Measurements from ENCODE around the gene ANKRD53.
"Not testable (repeated sequence)": the region's sequence is repeated elsewhere in the genome, so short reads cannot be mapped to it uniquely, and the experiment has no call there.

Gene ANKRD53

DNA sequence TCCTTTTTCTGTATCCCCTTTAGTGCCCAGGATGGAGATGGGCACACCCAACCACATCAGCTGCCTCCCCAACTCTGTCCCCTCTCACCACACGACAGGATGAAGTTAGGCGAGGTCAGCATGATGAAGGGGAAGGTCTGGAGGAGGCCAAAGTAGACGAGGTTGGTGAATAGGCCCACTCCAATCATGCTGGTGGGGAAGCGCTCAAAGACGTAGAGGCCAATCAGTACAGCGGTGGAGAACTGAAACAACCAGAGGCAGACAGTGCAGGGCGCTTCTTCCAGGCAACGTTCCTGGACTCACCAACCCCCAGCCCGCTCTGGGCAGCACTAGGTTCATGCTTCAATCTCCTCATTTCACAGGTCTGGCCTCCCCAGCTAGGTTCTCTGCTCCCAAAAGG is 13.3 kb downstream of the ANKRD53 start:
- DNase-seq = no peak

DNA sequence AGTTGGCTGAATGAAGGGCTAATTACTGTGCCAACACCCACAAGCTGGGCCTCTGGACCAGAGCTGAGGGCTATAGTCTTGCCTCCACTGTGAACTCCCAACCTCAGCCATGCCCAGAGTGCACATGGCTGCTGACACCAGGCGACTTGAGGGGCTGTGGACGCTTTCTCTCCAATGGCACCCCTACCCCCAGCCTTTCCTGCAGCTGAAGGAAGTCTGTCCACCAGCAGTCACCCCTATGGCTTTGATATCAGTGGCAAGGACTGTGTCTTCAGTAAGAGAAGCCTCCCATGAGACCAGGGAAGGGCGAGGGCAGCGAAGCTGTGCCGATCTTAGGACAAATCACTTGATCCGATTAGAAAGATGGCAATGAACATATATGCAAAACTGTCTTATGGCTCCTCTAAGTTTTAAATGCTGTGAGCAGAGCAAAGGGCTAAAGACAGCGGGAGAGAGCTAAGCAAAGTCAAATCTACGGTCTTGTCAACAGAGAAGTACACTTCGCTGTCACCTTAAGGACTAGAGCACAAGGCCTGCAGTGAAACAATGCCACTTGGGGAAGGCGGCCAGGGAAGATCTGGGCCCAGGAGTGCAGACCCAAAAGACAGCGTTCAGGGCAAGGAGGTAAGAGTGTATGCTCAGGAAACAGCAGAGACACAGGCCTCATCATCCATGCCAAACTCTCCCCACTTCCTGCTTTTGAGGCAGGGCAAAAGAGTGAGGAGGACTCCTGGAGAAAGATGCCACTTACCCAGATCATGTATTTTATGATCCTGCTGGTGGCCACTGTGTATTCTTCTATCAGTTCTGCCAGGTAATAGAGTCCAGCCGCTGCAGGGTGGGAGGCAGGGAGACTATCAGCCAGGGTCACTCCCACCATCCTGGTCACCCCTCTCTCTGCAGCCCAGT is 14.8 kb downstream of the ANKRD53 start:
- no peak for DNase-seq

DNA sequence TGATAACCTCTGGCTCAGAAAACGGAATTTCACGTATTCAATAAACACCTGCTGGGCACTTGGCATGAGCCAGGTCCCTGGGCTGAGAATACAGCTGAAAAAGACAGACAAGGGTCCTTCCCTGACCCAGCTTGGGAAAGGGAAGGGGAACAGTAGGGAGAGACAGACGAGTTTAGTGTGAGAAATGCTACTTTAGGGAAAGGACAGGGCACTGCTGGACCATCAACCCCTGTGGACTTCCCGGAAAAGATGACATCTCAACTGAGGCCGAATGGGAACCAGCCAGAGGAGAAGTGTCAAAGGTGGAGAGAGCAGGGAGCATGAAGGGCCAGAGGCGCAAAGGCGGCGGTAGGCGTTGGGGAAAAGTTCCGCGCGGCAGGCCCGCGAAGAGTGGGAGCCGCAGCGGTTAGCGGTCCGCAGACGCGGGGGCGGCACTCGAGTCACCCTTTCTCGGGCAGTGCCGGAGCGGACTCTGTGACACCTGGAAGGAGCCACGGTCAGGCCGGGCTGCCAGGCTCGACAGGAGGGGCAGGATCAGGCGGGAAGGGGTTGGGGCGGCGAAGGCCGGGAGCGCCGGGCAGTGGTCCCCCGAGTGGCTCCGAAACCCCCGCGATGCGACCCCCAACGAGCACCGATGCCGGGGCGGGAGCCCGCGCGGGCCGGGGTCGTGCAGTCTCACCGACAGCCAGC is 15.7 kb downstream of the ANKRD53 start:
- peak in 1 of 2 experiments; percentile 35 for DNase-seq

DNA sequence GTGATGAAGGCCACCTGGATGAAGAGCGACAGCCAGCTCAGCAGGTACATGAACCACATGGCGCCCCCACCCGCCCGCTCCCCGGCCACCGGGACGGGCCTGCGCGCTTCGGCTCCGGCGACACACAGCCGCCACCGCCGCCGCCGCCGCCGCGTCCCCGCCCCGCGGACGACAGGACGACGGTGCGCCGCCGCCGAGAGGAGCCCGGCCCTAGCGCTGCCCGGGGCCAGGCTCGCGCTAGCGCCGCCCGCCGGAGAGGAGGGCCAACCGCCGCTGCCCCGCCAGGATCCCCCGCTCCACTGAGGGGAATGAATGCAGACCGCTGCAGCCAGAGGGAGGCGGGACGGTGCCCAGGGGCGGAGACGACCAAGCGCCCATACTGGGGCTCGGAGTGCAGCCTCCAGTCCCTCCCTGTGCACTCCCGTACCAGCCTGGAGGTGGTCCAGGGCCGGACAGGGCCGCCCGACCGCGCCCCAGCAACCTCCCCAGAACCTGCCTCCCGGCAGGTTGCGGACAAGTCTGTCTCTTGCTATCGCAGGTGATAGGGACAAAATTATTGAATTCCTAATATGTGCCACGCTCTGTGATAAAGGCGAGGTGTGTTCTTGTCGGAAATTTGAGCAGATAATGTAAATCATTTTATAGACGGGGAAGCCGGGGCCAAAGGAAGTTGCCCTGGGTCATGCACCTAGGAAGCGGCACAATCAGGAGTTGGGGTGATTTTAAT is 16.4 kb downstream of the ANKRD53 start, which contains the start of gene TEX261:
TSS of gene TEX261 (minus strand) at position 175 of the 727 bp plus-strand sequence. CDS start at position 59, 116 bp downstream.
- DNase-seq = peak; percentile 83 to 86

DNA sequence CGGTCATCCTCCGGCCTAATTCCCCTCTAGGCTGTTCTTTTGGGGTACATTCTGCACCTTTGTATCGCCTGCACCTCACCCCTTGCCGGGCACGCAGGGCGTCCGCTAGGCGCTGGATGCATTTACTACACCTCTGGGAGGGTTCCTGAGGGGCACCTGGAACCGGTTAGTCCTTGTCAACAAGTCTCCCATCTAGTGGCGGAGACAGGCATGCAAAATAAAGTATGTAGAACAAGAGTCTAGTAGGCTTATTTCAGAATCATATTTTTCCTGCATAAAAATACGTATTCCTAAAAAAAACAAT is 16.9 kb downstream of the ANKRD53 start:
- peak; percentile 44 to 48 for DNase-seq

DNA sequence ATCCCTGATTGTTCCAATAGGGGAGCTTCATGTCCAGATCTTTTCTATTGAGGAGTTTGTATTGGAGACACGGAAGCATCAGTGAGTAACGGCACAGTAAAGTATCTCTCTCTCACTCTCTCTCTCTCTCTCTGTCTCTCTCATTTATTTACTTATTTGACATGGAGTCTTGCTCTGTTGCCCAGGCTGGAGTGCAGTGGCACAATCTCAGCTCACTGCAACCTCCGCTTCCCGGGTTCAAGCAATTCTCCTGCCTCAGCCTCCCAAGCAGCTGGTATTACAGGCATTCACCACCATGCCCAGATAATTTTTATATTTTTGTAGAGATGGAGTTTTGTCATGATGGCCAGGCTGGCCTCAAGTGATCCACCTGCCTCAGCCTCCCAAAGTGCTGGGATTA is 20.5 kb downstream of the ANKRD53 start:
- not testable (repeated sequence) for DNase-seq

DNA sequence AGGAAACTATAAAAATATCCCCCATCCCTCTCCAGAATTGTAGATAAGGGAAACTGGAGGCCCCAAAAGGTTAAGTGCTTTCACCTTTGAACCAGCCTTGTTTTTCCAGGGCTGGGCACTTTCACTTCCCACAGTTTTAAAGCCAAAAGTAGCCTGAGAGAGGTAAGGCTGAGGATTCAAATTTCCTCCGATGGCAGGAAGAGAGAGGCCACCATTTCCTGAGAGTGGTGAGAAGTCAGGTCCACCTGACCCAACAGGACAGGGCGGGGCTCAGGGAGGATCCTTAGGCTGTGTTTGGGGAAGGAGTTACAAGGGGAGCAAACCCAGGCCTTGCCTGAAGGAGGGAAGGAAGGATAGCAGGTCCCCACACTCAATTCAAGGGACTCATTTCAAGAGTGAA is 20.9 kb downstream of the ANKRD53 start:
- DNase-seq = no peak

DNA sequence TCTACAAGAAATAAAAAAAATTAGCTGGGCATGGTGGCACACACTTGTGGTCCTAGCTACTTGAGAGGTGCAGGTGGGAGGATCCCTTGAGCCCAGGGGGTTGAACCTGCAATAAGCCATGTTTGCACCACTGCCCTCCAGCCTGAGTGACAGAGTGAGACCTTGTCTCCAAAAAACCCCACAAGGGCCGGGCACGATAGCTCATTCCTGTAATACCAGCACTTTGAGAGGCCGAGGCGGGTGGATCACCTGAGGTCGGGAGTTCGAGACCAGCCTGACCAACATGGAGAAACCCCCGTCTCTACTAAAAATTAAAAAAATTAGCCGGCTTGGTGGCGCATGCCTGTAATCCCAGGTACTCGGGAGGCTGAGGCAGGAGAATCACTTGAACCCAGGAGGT is 21.5 kb downstream of the ANKRD53 start:
- DNase-seq = not testable (repeated sequence)

DNA sequence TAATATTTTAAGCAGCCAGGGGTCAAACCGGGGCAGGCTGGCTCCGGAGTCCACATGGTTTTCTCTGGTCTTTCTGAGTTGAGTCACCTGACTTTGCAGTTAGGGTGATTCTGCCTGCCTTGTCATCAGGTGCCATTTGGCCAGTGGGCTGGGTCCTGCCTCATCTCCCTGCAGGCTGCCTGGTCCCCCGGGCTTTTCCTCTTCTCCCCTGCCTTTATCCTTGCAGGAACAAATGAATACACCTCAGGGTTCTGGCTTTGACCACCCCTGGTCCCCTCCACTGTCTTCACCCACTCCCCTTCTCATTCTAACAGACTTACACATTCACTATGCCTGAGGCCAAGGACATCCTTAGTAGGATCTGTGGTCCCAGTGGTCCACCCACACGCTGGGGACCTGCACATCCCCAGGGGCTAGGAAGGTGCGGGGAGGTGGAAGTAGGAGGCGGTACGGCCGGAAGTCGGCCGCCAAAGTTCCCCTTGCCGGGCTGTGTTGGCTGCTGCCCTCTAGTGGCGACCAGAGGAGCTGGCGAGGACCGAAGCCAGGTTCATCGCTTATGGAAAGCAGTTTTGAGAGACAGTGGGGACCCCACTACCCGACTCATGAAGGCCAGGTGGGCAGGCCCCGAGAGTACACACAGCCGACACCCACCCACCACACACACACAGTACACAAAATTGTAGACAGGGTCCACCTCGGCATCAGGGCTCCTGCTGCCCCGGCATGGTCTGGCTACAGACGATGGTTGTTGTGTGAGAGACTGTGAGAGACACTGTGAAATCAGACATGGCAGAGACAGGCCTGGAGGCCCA is 22.6 kb downstream of the ANKRD53 start:
- peak; percentile 72 to 73 for DNase-seq

DNA sequence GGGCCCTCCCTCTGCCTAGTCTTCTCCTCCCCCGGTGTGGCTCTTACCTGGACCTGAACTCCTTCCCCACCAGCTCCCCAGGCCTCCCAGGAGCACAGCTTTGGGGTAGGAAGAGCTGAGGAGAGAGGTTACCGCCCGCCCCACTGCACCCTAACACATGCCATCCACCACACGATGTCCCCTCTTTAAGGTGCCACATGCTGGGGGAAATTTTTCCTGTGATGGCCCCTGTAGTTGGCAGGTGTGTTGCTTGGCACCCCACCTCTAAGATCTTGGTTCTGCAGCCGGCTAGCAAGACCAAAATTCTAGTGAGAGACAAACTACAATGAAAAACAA is 23.1 kb downstream of the ANKRD53 start:
- DNase-seq = no peak

DNA sequence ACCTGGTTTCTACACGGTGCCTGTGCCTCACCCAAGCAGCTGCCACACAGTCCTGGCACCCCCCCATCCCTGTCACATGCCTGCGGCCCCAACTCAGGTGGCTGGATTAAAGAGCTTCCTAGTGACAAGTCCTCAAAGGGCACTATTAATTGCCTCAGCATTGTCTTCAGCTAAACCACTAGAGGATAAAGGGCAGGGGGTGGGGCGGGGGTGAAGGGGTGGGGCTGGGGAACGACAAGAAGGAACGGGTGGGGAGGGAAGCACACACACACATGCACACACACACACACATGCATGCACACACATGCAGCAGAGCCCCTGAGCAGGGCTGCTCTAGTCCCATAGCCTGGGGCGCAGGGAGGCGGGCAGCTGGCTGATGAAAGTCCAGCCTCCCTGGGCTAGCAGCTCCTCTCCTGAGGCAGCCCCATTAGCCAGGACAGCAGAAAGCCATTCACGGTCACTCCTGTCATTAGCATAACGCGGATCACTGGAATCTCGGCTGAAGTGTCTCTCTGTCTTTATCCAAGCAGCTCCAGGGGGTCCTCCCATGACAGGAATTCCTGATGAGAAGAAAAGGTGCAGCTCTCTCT is 23.6 kb downstream of the ANKRD53 start:
- DNase-seq = no peak

DNA sequence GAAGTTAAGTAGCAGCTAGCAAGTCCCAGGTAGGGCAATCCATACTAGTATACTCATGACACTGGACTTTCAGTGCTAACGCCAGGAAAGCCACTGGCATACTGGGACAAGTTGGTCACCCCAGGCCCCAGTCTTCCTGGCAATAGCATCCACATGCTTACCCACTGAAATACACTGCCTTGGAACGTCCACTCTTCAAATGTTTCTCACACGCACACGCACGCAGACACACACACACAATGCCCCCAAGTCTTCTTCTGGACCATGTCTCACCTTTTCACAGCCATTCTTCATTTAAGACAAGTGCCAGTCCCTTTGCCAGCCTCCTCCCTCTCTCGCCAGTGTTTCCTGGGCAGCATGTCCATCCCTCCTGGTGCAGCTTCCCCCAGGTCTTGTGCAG is 25.0 kb downstream of the ANKRD53 start:
- no peak for DNase-seq

DNA sequence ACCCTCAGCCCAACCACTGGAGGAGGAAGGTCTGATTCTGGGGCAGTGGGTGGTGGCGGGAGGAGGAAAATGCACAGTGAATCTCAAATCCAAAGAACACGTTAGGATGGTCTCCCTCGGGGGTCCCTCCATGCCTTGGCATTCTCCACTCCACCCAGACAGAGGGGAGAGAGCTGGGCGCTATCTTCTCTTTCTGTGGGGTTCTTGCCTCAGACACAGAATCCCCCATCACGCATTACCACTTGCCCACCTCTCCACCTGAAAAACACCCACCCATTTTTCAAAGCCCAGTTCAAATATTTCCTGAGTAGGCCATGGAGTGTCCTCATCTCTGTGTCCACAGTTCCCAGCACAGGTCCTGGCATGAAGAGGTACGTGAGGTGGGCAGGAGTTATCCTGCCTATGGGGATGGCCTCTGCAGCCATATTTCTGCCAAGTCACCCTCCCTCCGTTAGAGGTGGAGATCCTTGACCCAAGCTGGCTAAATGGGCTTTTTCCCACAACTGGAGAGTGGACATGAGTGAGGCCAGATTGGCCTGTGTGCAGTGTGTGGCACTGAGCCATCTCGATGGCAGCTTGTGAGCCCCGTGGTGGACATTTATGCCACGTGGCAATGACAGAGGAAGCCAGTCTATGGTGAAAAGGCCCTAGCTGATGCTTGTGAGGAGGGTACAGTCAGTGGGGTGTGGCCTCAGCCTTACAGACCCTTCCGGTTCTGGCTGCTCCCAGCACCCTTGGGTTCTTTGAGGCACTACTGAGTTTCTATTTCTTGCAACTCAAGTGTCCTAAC is 25.7 kb downstream of the ANKRD53 start:
- no peak for DNase-seq

DNA sequence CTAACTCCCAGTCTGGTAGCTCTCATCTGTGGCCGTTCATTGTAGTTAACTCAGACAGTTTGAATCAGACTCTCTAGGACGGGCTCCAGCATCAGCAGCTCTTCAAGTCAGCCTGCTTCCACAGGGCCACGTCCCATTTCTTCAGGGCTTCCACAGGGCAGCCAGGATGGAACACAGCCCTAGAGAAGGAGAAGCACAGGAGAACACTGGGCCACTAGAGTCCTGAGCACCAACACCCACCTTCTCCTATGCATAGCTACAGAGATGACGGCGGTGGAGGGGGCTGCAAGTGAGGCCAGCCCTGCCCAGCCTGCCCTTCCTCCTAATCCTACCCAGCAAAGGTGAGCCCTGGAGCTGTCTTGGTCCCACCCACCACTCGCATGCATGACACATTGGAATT is 26.4 kb downstream of the ANKRD53 start:
- DNase-seq = no peak

DNA sequence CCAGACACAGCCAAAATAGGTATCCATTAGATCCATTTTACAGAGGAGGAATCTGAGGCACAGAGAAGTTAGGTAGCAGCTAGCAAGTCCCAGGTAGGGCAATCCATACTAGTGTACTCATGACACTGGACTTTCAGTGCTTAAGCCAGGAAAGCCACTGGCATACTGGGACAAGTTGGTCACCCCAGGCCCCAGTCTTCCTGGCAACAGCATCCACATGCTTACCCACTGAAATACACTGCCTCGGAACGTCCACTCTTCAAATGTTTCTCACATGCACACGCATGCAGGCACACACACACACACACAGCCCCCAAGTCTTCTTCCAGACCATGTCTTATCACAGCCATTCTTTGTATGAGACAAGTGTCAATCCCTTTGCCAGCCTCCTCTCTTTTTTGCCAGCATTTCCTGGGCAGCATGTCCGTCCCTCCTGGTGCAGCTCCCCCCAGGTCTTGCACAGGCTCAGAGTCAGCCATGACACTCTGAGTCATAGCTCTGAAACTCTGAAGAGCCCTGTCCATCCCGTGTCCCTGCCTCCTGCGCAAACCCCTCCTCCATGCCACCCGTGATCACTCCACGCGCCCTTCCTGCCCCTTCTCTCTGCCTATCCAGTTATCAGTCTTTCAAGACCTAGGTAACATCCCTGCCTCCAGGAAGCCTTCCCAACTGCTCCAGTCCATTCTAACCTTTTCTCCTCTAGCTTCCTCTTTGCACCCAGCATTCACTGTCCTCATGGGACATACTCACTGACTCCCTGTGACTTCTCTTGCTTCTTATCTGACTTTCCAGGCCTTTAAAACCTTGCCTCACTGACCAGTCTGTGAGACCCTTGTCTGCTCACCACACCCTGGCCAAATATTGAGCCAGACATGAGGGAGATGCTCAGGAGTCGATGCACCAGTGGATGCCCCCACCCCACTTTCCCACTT is 27.1 kb downstream of the ANKRD53 start:
- no peak for DNase-seq

DNA sequence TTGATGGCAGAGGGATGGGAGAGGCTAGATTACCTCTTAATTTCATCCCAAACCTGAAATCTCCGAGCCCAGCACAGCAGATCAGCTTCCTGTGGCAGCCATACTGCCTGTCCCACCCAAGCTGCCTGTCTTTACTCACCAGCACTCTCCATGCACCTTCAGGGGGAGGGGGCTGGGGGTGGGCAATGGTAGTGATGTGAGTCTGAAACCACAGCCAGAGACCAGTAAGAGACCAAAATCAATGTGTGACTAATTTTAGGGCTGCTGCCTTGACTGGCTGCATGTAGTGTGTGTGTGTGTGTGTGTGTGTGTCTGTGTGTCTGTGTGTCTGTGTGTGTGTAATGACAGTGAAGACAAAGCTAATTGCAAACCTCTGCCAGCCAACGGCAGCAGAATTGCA is 27.9 kb downstream of the ANKRD53 start:
- DNase-seq = no peak

DNA sequence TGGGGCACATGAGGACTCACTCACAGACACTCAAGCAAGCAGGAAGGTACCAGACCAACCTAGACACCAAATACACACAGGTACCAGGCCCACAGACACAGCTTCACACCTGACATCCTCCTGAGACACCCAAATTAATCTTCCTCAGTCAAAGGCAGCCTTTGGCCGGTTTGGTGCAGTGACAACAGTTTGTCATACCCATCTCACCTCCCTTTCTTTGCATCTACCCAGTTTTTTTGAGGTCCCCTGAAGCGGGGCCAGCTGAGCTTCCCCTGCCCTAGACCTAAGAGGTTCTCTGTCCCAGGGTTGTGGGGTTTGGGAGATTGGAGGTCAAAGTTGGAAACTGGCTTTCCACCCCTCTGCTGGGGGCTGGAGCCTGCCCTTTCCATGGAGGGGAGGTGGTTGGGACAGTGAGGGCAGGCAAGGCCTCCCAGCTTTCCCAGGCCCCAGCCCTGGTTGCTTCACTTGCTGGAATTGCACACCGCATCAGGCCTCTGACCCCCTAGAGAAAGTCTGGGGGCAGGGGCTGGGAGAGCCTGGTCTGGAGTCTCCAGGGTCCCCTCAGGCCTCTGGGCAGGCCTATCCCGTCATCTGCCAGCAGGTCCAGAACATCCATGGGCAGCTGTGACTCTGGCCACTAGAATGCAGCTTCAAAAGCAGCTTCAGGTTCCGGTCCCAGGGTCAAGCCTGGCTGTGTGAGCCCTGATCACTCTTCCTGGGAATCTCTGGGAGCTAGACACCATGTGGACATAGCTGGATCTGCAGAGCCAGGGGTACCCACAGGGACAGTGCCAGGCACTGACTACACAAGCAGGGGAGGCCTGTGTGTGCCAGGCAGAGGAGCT is 28.7 kb downstream of the ANKRD53 start:
- no peak for DNase-seq

DNA sequence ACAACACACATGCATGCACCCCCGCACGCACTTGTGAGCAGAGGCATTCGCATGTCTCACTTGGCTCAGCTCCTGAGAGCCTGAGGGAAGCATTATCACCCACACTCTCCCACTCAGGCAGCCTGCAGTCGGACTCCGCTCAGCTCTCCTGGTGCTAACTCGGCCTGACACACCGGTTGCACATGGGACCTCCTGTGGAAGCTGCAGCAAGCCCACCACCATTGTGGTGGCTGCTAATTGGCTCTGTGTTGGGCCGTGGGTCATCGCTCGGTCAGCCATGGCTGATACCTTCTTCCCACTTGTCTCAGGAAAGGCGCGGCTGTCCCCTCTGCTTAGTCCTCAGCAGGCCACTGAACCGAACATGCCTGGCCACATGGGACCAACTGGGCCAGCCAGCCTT is 29.9 kb downstream of the ANKRD53 start:
- no peak for DNase-seq

DNA sequence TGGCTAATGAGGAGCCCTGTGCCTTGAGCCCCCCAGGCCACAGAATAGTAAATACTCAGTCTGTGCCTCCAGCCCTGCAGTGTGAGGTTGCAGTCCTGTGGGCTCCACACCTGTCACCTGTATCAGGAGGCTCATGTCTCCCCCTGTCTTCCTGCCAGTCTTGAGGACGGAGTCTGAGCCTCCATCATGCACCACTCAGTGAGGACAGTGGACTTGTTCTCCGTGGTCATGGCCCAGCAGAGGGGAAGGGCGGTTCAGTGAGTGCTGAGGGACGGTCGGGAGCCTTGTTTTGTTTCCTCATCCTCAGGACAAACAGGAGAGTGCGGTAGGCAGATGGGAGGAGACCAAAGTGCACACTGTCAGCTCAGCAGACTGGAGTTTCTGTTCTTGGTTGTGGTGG is 33.4 kb downstream of the ANKRD53 start:
- not testable (repeated sequence) for DNase-seq

All from activated CD4-positive, alpha-beta T cell treated with anti-CD3 and anti-CD28 coated beads, Interleukin-2, amount 50 U/mL, for 4 hours (primary cell).